ENCODE results near the gene ST8SIA4. TPM values are rescaled to one million over a fixed set of nuclear protein-coding genes. Genes with fewer than 3 reads are reported as not detected.
A peak's percentile ranks its signal among the peaks of the same experiment; 100 is the strongest.

Gene ST8SIA4
- total RNA-seq, 2 experiments from 2014 or later = 17.8 to 19.5 TPM

DNA sequence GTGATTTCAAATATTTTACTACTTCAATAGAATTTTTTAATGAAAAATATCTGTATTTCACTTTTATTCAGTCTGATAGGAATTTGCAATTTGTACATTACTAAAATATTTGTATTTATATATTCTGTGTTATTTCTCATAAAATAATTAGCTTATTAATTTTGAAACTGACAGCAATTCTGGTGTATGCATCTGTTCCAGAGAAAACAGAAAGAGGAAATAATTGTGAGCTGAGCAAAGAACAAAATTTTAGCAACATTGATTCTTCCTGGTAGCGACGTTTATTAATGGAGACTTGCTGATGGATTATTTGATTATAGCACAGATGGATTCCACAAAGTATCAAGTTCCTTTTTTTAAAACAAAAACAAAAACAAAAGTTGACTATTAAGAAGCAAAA, 61.0 kb downstream of the ST8SIA4 start:
- no peaks in the 10 kb centered on the region for H3K27me3 ChIP-seq (ENCODE audit: control insufficient read depth in 1 of 2, insufficient read depth in 2 of 2, low read length in 2 of 2)
- Mint-ChIP-seq H3K27me3 (no peaks in the 10 kb centered on the region), H3K9me3 (no peaks in the 10 kb centered on the region), H3K4me3 (no peak overlapping the region), H3K36me3 (ENCODE audit: low read depth) (peaks cover 36% of the 10 kb centered on the region), H3K4me1 (ENCODE audit: low read depth) (peaks cover 74% of the 10 kb centered on the region), H3K27ac (no peak overlapping the region)
- DNase-seq = no peak
- TF ChIP-seq, protein P1, sequence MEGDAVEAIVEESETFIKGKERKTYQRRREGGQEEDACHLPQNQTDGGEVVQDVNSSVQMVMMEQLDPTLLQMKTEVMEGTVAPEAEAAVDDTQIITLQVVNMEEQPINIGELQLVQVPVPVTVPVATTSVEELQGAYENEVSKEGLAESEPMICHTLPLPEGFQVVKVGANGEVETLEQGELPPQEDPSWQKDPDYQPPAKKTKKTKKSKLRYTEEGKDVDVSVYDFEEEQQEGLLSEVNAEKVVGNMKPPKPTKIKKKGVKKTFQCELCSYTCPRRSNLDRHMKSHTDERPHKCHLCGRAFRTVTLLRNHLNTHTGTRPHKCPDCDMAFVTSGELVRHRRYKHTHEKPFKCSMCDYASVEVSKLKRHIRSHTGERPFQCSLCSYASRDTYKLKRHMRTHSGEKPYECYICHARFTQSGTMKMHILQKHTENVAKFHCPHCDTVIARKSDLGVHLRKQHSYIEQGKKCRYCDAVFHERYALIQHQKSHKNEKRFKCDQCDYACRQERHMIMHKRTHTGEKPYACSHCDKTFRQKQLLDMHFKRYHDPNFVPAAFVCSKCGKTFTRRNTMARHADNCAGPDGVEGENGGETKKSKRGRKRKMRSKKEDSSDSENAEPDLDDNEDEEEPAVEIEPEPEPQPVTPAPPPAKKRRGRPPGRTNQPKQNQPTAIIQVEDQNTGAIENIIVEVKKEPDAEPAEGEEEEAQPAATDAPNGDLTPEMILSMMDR (IDR thresholded peaks at IDR 0.05) = no peak
- H3K9me3 ChIP-seq (ENCODE audit: control insufficient read depth in 1 of 2, insufficient read depth in 1 of 2, low read length in 2 of 2) = no peaks in the 10 kb centered on the region
- peaks cover 2% of the 10 kb centered on the region for H3K36me3 ChIP-seq (ENCODE audit: insufficient read depth, low read length)
- H3K27ac ChIP-seq (ENCODE audit: low read depth in 1 of 2, low read length in 2 of 2) = no peak overlapping the region
- no peaks in the 10 kb centered on the region for H3K4me1 ChIP-seq (ENCODE audit: insufficient read depth, low read length)
- H3K4me3 ChIP-seq (ENCODE audit: low read length) = no peak overlapping the region
- no peak for ATAC-seq (ENCODE audit: poor library complexity)
- POLR2A ChIA-PET = interaction anchor here (0.7 to 2.4 kb wide), 6 partner anchors 10 to 133 kb away, joined by 3 to 20 read pairs (median 6); partner anchors contain the start of gene ST8SIA4
- intact Hi-C loops (cut with DNase I, micrococcal nuclease) = no loop called here
- CTCF ChIA-PET = interaction anchor here (0.9 to 1.4 kb wide), 4 partner anchors 15 to 61 kb away, joined by 3 read pairs; no protein-coding TSS in a partner anchor

DNA sequence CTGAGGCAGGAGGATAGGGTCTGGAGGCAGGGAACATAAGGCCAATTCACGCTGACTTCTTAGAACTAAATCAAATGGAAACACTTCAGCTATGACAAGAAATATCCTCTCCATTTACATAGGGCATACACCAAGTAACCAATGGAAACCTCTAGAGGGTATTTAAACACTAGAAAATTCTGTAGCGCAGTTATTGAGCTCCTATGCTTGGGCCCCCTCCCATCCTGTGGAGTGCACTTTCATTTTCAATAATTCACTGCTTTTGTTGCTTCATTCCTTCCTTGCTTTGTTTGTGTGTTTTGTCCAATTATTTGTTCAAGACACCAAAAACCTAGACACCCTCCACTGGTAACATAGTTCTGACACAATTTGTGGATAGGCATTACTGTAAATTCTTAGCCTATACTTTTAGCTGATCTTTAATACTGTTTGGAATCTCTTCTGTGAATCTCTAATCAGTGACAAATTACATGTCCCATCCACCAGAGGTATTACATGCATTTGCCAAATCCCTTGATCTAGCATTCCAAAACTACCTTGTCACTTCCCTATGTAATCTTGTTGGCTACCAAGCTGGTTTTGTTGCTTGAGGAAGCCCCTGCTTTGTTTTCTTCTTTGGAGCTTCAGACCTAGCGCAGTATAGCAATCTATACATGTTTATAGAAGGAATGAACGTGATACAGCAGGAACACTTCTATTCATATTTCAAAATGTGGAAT, 61.6 kb downstream of the ST8SIA4 start:
- H3K27me3 ChIP-seq (ENCODE audit: control insufficient read depth in 1 of 2, insufficient read depth in 2 of 2, low read length in 2 of 2) = no peaks in the 10 kb centered on the region
- Mint-ChIP-seq H3K27ac (peak overlapping the region; percentile 55), H3K4me1 (ENCODE audit: low read depth) (peaks cover 69% of the 10 kb centered on the region), H3K9me3 (no peaks in the 10 kb centered on the region), H3K27me3 (no peaks in the 10 kb centered on the region), H3K4me3 (peak overlapping the region; percentile 70), H3K36me3 (ENCODE audit: low read depth) (peaks cover 33% of the 10 kb centered on the region)
- intact Hi-C loops (cut with DNase I, micrococcal nuclease) = loop anchor here in 1 of 2 experiments (2.0 kb wide), 1 partner anchor 61 kb away; the partner anchor contains the start of gene ST8SIA4
- peak overlapping the region; percentile 21 for H3K4me3 ChIP-seq (ENCODE audit: low read length)
- CTCF ChIA-PET = interaction anchor here (0.9 to 1.4 kb wide), 5 partner anchors 17 to 61 kb away, joined by 3 to 4 read pairs (median 3); no protein-coding TSS in a partner anchor
- H3K27ac ChIP-seq (ENCODE audit: low read depth in 1 of 2, low read length in 2 of 2) = no peak overlapping the region
- POLR2A ChIA-PET = interaction anchor here (0.5 to 2.4 kb wide), 6 partner anchors 11 to 288 kb away, joined by 3 to 20 read pairs (median 5); partner anchors contain the start of gene ST8SIA4
- DNase-seq = peak in 3 of 14 experiments; percentile 17 to 39 (median 27)
- peak; percentile 53 for ATAC-seq (ENCODE audit: poor library complexity)
- H3K4me1 ChIP-seq (ENCODE audit: insufficient read depth, low read length) = no peaks in the 10 kb centered on the region
- peaks cover 5% of the 10 kb centered on the region for H3K36me3 ChIP-seq (ENCODE audit: insufficient read depth, low read length)
- H3K9me3 ChIP-seq (ENCODE audit: control insufficient read depth in 1 of 2, insufficient read depth in 1 of 2, low read length in 2 of 2) = no peaks in the 10 kb centered on the region
- TF ChIP-seq, protein P1 (IDR thresholded peaks at IDR 0.05) = no peak

DNA sequence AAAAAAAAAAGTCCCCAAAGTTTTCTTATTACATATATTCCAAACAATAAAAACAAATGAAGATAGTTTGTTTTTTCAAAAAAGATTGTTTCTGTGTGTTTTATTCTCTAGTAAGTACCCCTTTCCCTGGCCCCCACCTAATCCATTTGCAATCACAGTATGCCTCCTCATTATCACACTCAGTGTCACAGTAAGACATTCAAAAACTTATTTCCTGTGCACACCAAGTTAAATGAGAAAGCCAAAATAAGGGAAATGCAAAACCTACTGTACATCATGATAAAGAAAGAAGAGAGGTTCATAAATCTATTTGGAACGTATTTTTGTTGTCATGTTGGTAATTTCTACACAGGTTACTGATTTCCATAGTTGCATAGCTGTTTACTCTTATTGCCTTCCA, 62.3 kb downstream of the ST8SIA4 start:
- ATAC-seq (ENCODE audit: poor library complexity) (peak; percentile 39), DNase-seq (peak in 2 of 14 experiments; percentile 16 to 42)
- H3K27me3 ChIP-seq (ENCODE audit: control insufficient read depth in 1 of 2, insufficient read depth in 2 of 2, low read length in 2 of 2) = no peaks in the 10 kb centered on the region
- Mint-ChIP-seq H3K4me3 (peak overlapping the region; percentile 70), H3K27ac (peak overlapping the region; percentile 55), H3K36me3 (ENCODE audit: low read depth) (peaks cover 33% of the 10 kb centered on the region), H3K27me3 (no peaks in the 10 kb centered on the region), H3K9me3 (no peaks in the 10 kb centered on the region), H3K4me1 (ENCODE audit: low read depth) (peaks cover 69% of the 10 kb centered on the region)
- intact Hi-C loops (cut with DNase I, micrococcal nuclease) = loop anchor here in 1 of 2 experiments (2.0 kb wide), 1 partner anchor 62 kb away; the partner anchor contains the start of gene ST8SIA4
- H3K4me3 ChIP-seq (ENCODE audit: low read length) = no peak overlapping the region
- no peaks in the 10 kb centered on the region for H3K9me3 ChIP-seq (ENCODE audit: control insufficient read depth in 1 of 2, insufficient read depth in 1 of 2, low read length in 2 of 2)
- TF ChIP-seq, protein P1 (IDR thresholded peaks at IDR 0.05) = no peak
- no peak overlapping the region for H3K27ac ChIP-seq (ENCODE audit: low read depth in 1 of 2, low read length in 2 of 2)
- H3K4me1 ChIP-seq (ENCODE audit: insufficient read depth, low read length) = no peaks in the 10 kb centered on the region
- POLR2A ChIA-PET = interaction anchor here (0.5 to 2.4 kb wide), 4 partner anchors 16 to 288 kb away, joined by 3 to 20 read pairs (median 8); partner anchors contain the start of gene ST8SIA4
- H3K36me3 ChIP-seq (ENCODE audit: insufficient read depth, low read length) = peaks cover 5% of the 10 kb centered on the region
- CTCF ChIA-PET = interaction anchor here (0.9 to 1.4 kb wide), 3 partner anchors 60 to 61 kb away, joined by 3 to 4 read pairs (median 3); no protein-coding TSS in a partner anchor

Measured in CD4-positive, alpha-beta T cell (primary cell).